Thoracic aorta (tissue), 2 donors: ENCODE results near the gene GUCD1. TPM values are rescaled to one million over a fixed set of nuclear protein-coding genes. Genes with fewer than 3 reads are reported as not detected.
A peak's percentile ranks its signal among the peaks of the same experiment; 100 is the strongest.

Source experiments
- ATAC-seq: fragments of 150-250 bp; one replicate; pipeline ENCODE4 v1.8.0; 2017; ENCODE audit warnings: low read depth; ENCODE audit not compliant: insufficient number of reproducible peaks, low FRiP score
- DNase-seq: peaks from one replicate; pipeline ENCODE4 v3.0.0-alpha.2; 2020; ENCODE audit warnings: low spot score
- H3K27ac ChIP-seq, 2 donors: fragments of 200-600 bp; sonication (generic); 1 replicate in 1 of 2; 2 replicates in 1 of 2; pipeline ENCODE4 v1.5.1; 2016; ENCODE audit warnings: mild to moderate bottlenecking in 2 of 2, moderate library complexity in 2 of 2
- H3K27me3 ChIP-seq: fragments of 200-600 bp; sonication (generic); replicated peaks from 2 replicates; pipeline ENCODE4 v1.6.0; 2016; ENCODE audit warnings: mild to moderate bottlenecking; ENCODE audit not compliant: insufficient read depth
- H3K36me3 ChIP-seq: fragments of 200-600 bp; sonication (generic); one replicate; pipeline ENCODE4 v1.5.1; 2016
- H3K4me1 ChIP-seq, 2 donors: fragments of 200-600 bp; sonication (generic); 1 replicate in 1 of 2; 2 replicates in 1 of 2; pipeline versions ENCODE4 v1.5.1 to v1.6.0; 2016; ENCODE audit warnings: low read depth in 2 of 2, mild to moderate bottlenecking in 1 of 2; ENCODE audit not compliant: control insufficient read depth in 1 of 2
- H3K4me3 ChIP-seq: fragments of 200-600 bp; sonication (generic); 2 replicates; pipeline ENCODE4 v1.5.1; 2016; ENCODE audit warnings: mild to moderate bottlenecking
- H3K9me3 ChIP-seq: fragments of 200-600 bp; sonication (generic); 2 replicates; pipeline ENCODE4 v1.5.1; 2016
- CTCF ChIP-seq: fragments of 200-600 bp; sonication (generic); IDR thresholded peaks from one replicate; pipeline ENCODE4 v1.5.1; 2019; ENCODE audit warnings: antibody characterized with exemption
- total RNA-seq, 2 donors: library from RNA; depleted of rRNA; stranded (reverse); fragments of >200 nt; gene quantifications; one replicate each; pipeline versions ENCODE4 v1.1.0 to v1.2.3, GENCODE V29; 2016

The GUCD1 gene
- total RNA-seq, 2 donors from 2014 or later, result 81.9 to 83.4 TPM

GRCh38 chr22:24587948-24588347 is 33.0 kb upstream of the GUCD1 start:
- peaks cover 14% of the 10 kb centered on the region for H3K36me3 ChIP-seq
- TF ChIP-seq CTCF, result no peak
- H3K9me3 ChIP-seq, result no peaks in the 10 kb centered on the region
- DNase-seq, result no peak
- no peaks in the 10 kb centered on the region for H3K27me3 ChIP-seq
- H3K27ac ChIP-seq, result no peak overlapping the region
- H3K4me3 ChIP-seq, result no peak overlapping the region
- peaks cover 10 to 31% of the 10 kb centered on the region in 2 donors for H3K4me1 ChIP-seq
- no peak for ATAC-seq

- Histone ChIP-seq H3K27ac (no peak overlapping the region), H3K9me3 (no peaks in the 10 kb centered on the region)
Observed at GRCh38 chr22:24587251-24587650, 32.3 kb upstream of the GUCD1 start.

GRCh38 chr22:24585927-24586546 is 31.1 kb upstream of the GUCD1 start:
- DNase-seq, result no peak
- Histone ChIP-seq H3K4me1 (peaks cover 10 to 25% of the 10 kb centered on the region in 2 donors), H3K4me3 (no peak overlapping the region), H3K27me3 (no peaks in the 10 kb centered on the region), H3K9me3 (no peaks in the 10 kb centered on the region), H3K36me3 (peaks cover 14% of the 10 kb centered on the region), H3K27ac (no peak overlapping the region)
- no peak for TF ChIP-seq CTCF
- ATAC-seq, result no peak

More at GRCh38 chr22:24587251-24587650, 32.3 kb upstream of the GUCD1 start:
- Histone ChIP-seq H3K36me3 (peaks cover 14% of the 10 kb centered on the region), H3K27me3 (no peaks in the 10 kb centered on the region), H3K4me3 (no peak overlapping the region), H3K4me1 (peaks cover 10 to 31% of the 10 kb centered on the region in 2 donors)
- TF ChIP-seq CTCF, result no peak
- DNase-seq (no peak), ATAC-seq (no peak)

GRCh38 chr22:24585461-24585860 is 30.5 kb upstream of the GUCD1 start:
- H3K36me3 ChIP-seq, result peaks cover 14% of the 10 kb centered on the region
- no peak overlapping the region for H3K27ac ChIP-seq
- H3K9me3 ChIP-seq, result no peaks in the 10 kb centered on the region
- peaks cover 10 to 25% of the 10 kb centered on the region in 2 donors for H3K4me1 ChIP-seq
- no peaks in the 10 kb centered on the region for H3K27me3 ChIP-seq
- no peak overlapping the region for H3K4me3 ChIP-seq
- DNase-seq (no peak), ATAC-seq (no peak)
- no peak for TF ChIP-seq CTCF

GRCh38 chr22:24584871-24585411 is 30.0 kb upstream of the GUCD1 start:
- no peak overlapping the region for H3K4me3 ChIP-seq
- H3K4me1 ChIP-seq, result peaks cover 10 to 25% of the 10 kb centered on the region in 2 donors
- no peak for DNase-seq
- peaks cover 14% of the 10 kb centered on the region for H3K36me3 ChIP-seq
- no peaks in the 10 kb centered on the region for H3K9me3 ChIP-seq
- peak overlapping the region; percentile 75 to 81 for H3K27ac ChIP-seq
- H3K27me3 ChIP-seq, result no peaks in the 10 kb centered on the region
- TF ChIP-seq CTCF, result no peak
- ATAC-seq, result no peak
